ENCODE data around the gene SIRT3. TPM values are rescaled to one million over a fixed set of nuclear protein-coding genes. Genes with fewer than 3 reads are reported as not detected.
"Not testable (repeated sequence)": the region's sequence is repeated elsewhere in the genome, so short reads cannot be mapped to it uniquely, and the experiment has no call there.

The SIRT3 gene
- polyA plus RNA-seq, 3 donors: 15.8 to 18.8 (median 17.7) TPM

DNA sequence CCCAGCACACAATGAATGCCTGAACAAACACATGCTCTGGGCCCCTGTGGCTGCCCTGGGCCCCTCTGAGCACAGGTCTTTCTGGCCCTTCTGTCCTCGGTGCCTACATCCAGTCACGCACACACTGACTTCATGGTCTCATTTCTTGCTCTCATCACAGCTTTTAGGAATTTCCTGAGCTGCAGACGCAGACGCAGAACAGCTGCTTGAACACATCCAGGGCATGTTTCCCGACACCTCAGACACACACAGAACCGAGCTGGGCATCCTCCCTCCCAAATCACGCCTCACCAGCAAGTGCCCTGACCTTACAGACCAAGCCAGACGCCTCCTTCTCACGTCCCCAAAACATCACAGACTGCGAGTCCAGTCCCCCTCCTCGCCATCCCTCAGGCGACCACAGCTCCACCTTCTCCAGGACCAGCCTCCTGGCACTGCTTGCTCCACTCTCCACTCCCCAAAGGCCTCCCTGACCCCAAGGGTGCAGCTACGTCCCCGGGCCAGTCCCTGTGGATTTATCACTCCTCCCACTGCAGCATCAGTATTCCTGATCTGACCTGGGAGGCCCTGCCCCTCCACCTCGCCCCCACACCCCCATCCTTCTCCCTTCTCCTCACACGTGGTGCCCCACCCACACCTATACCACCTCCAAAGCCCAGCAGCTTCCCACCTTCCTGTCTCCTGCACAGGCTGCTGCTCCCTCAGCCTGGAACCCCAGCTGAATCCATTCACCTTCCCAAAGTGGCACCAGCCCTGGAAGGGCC is 12.9 kb downstream of the SIRT3 start:
- WGBS, 3 donors: 84 to 92% (median 86%) methylated on average over 16 of the region's 16 CpGs
- no peak overlapping the region for H3K27ac ChIP-seq (ENCODE audit: low read depth, low read length)

DNA sequence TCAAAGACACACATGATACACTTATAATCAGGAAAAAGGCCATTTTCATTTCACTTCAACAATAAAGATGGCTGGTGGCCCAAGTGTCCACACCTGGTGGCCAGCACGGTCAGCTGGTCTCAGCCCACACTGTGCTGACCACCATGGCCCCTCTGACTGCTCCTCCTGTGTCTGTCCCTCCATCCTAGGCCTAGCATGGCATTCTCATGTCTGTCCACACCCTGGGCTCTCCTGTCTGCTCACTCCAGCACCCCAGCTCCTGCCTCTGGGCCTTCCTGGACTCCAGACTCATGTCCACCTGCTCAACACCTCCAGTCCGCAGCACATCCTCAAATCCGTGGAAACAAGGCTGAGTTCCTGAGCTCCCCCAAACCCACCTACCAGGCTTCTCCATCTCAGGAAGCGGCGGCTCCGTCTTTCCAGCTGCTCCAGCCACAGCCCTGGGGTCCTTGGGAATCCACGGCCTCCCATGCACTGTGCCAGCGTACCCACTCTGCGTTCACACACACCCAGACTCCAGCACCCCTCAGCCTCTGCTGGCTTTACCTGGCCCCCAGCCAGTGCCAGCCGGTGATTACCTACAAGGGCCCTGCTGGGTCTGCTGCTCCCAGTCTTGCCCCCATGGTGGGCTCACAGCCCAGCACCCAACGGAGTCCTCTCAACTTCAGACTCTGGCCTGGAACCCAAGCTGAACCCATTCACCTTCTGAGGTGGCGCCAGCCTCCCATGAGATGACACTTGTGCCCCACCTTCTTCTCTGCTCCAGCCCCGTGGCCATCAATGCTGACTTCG is 13.9 kb downstream of the SIRT3 start:
- no peak overlapping the region for H3K27ac ChIP-seq (ENCODE audit: low read depth, low read length)
- 93 to 95% (median 93%) methylated on average over 14 of the region's 14 CpGs for WGBS, 3 donors

GRCh38 chr11:221539-221938 is 14.6 kb downstream of the SIRT3 start:
- WGBS, 3 donors: 82 to 92% (median 90%) methylated on average over 7 of the region's 7 CpGs
- H3K27ac ChIP-seq (ENCODE audit: low read depth, low read length): no peak overlapping the region

- not testable (repeated sequence) for H3K27ac ChIP-seq (ENCODE audit: low read depth, low read length)
- WGBS, 3 donors: 88 to 93% (median 89%) methylated on average over 2 to 3 of the region's 3 CpGs
Measured at GRCh38 chr11:220641-221215, 15.4 kb downstream of the SIRT3 start.

DNA sequence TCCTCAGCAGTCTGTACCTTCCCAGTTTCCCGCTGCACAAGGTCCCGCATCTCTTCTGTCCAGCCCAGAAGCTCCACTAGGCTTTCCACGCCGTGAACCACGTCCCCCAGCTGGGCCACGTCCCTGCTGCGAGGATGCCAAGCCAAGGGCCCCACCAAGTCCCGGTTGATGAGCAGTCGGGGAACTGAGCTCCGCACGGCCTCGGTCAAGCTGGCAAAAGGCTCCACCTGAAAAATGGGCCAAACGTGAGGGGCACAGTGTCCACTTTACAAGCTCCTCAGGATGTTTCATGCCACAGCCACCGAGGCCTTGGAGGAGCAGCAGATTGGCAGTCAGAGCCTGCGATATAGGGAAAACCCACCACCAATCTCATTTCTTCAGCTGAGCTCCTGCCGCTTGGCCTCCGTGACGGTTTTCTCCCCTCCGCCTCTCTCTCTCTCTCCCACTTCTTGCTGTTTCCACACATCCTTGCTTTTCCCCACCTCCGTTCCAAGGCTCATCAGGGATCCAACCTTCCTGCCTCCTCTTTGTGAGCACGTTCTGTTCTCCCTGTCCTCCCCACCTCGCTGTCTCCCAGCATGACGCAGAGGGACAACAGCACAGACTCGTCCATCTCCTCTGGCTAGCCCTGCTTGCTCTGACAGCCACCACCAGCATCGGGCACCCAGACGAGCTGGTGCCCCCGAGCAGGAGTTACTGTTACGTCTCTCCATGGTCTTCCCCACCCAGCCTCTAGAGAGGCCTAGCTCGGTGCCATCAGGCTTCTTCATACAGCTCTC is 17.1 kb downstream of the SIRT3 start:
- WGBS, 3 donors: 90 to 91% (median 90%) methylated on average over 29 of the region's 29 CpGs
- H3K27ac ChIP-seq (ENCODE audit: low read depth, low read length): no peak overlapping the region

- H3K27ac ChIP-seq (ENCODE audit: low read depth, low read length): no peak overlapping the region
- WGBS, 3 donors: 85 to 94% (median 94%) methylated on average over 3 of the region's 3 CpGs
Measured at GRCh38 chr11:217704-218103, 18.4 kb downstream of the SIRT3 start.

- WGBS, 3 donors: 83 to 89% (median 89%) methylated on average over 11 of the region's 11 CpGs
- no peak overlapping the region for H3K27ac ChIP-seq (ENCODE audit: low read depth, low read length)
Measured at GRCh38 chr11:216081-216974, 19.8 kb downstream of the SIRT3 start.

GRCh38 chr11:215581-216037 is 20.5 kb downstream of the SIRT3 start:
- H3K27ac ChIP-seq (ENCODE audit: low read depth, low read length): no peak overlapping the region
- WGBS, 3 donors: 65 to 80% (median 80%) methylated on average over 4 of the region's 4 CpGs

- WGBS, 3 donors: 82 to 92% (median 87%) methylated on average over 7 of the region's 7 CpGs
- no peak overlapping the region for H3K27ac ChIP-seq (ENCODE audit: low read depth, low read length)
Measured at GRCh38 chr11:214083-214482, 22.1 kb downstream of the SIRT3 start.

GRCh38 chr11:213111-213510 is 23.0 kb downstream of the SIRT3 start:
- WGBS, 3 donors: 87 to 90% (median 90%) methylated on average over 4 of the region's 4 CpGs
- no peak overlapping the region for H3K27ac ChIP-seq (ENCODE audit: low read depth, low read length)

DNA sequence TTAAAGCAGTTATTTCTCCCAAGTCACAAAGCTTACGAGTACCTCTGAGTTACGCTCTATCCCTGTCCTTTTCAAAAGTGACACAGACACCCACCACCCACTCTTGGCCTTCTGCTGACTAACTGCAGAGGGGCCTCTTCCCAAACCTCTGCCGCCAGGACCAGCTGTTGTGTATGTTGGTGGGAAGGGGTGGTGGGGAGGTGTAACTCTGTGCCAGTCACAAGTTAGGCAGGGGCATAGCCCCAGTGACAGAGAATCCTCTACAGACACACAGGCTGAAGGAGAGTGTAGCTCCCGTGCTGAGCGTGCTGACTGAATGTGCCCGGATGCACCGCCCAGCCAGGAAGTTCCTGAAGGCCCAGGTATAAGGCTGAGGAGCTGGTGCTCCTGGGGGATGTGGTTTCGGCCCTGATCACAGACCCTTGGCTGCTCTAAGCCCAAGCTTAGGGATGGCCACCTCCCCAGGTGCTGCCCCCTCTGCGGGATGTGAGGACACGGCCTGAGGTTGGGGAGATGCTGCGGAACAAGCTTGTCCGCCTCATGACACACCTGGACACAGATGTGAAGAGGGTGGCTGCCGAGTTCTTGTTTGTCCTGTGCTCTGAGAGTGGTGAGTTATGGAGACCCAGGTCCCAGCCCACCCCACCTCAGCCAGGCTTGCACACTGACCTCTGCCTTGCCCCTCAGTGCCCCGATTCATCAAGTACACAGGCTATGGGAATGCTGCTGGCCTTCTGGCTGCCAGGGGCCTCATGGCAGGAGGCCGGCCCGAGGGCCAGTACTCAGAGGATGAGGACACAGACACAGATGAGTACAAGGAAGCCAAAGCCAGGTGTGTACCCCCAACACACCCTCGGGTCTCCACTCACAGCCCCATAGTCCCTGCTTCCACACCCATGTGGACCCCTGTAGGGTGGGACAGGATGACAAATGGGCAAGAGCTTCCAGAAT is 23.7 kb downstream of the SIRT3 start:
- H3K27ac ChIP-seq (ENCODE audit: low read depth, low read length): no peak overlapping the region
- 89 to 94% (median 90%) methylated on average over 17 of the region's 17 CpGs for WGBS, 3 donors

DNA sequence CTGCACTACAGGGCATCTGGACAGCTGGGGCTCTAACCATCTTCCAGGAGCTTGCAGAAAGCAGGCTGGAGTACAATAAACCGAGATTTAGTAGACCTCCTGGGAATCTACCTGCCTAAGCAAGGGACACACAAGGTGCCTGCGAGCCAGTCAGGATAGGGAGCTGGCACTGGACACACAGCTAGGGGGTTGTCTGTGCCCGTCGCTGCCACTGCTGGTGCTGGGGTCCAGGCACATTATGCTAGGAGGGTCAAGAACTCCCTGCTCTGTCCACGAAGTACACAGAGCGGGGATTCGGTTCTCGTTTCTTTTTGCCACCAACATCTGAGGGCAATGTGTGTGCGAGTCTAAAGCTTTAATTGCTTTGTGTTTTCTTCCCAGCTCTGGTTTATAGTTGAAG is 24.4 kb downstream of the SIRT3 start:
- H3K27ac ChIP-seq (ENCODE audit: low read depth, low read length): no peak overlapping the region
- 85 to 93% (median 90%) methylated on average over 9 of the region's 9 CpGs for WGBS, 3 donors

- 65 to 76% (median 73%) methylated on average over 5 of the region's 5 CpGs for WGBS, 3 donors
- H3K27ac ChIP-seq (ENCODE audit: low read depth, low read length): no peak overlapping the region
Measured at GRCh38 chr11:211295-211694, 24.8 kb downstream of the SIRT3 start.

DNA sequence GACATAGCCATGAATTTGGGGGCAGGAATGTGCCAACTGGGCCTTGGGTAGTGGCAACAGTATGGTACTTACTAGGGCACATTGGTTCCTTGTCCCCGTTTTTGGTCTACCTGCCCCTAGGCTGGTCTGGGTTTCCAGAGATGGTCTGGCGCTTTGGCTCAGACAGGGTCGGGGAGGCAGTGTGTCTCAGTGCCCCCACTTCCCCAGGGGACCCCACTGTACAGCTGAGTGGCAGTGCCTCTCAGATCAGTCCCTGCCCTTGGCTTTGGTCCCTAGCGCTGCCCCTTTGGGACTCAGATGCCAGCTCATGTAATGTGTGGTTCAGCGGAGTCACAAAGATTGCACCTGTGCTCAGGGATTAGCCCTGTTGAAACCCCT is 25.4 kb downstream of the SIRT3 start:
- H3K27ac ChIP-seq (ENCODE audit: low read depth, low read length): no peak overlapping the region
- WGBS, 3 donors: 86 to 93% (median 89%) methylated on average over 5 of the region's 5 CpGs

DNA sequence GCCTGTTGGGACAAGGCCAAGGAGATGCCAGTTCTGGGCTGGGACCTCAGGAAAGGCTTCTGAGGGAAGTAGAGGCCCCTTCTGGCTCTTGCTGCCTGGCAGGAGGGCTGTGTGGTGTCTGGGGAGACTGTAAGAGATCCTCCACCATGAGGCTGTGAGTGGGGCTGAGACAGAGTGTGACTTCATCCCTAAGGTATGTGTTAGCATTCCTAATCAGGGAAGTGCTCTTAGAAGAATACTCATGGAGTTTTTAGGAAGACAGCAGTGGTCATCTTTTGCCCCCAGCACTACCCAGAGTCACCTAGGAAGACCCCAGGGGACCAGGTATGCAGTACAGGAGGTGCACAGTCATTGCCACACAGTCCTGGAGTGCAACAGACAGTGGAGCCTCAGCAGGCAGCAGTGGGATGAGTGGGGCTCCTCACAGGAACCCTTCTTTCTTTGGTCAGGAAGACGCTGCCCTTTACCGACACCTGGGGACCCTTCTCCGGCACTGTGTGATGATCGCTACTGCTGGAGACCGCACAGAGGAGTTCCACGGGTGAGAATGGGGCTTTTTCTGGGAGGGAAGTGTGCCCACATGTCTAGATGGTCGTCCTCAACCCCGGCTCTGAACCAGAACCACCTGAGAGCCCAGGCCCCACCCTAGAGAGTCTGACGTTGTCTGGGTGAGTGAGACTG is 25.9 kb downstream of the SIRT3 start:
- 85 to 87% (median 87%) methylated on average over 9 of the region's 9 CpGs for WGBS, 3 donors
- H3K27ac ChIP-seq (ENCODE audit: low read depth, low read length): no peak overlapping the region
